GM19238 (cell line): Measurements from ENCODE around the gene KRT14.
"Not testable (repeated sequence)": the region's sequence is repeated elsewhere in the genome, so short reads cannot be mapped to it uniquely, and the experiment has no call there.

Experiments
- DNase-seq: peaks from one replicate; pipeline ENCODE4 v3.0.0; 2011; ENCODE audit warnings: low spot score; ENCODE audit not compliant: insufficient read length

Gene KRT14

DNA sequence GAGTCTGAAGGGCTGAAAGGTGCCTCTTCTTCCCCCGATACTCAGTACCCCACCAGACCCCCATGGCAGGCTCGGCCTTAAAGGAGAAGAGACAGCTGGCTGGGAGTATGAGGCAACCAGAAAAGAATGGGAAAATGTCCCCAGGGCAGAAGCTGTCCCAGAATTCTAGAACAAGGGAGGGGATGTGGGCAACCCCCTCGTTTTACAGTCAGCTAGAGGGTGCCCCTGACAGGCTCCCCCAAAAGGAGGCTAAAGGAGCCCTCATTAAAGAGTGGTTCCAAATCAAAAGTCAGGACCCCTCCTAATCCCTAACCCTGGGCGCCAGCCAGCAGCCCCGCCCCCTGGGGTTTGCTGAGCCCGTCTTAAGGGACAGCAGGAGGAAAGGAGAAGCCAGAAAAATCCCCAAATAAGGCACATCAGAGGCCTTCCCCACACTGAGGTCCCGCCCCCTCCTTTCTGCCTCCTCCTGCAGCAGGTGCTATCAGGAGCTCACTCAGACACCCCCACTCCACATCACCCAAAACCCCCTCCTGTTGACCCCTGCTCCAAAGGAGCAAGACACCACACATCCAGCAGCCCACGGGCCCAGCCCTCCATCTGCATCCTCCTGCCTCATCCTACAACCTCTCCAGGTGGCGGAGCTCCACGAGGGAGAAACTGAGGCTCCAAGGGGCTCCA lies 36.6 kb upstream of the KRT14 start:
- DNase-seq, result not testable (repeated sequence)

DNA sequence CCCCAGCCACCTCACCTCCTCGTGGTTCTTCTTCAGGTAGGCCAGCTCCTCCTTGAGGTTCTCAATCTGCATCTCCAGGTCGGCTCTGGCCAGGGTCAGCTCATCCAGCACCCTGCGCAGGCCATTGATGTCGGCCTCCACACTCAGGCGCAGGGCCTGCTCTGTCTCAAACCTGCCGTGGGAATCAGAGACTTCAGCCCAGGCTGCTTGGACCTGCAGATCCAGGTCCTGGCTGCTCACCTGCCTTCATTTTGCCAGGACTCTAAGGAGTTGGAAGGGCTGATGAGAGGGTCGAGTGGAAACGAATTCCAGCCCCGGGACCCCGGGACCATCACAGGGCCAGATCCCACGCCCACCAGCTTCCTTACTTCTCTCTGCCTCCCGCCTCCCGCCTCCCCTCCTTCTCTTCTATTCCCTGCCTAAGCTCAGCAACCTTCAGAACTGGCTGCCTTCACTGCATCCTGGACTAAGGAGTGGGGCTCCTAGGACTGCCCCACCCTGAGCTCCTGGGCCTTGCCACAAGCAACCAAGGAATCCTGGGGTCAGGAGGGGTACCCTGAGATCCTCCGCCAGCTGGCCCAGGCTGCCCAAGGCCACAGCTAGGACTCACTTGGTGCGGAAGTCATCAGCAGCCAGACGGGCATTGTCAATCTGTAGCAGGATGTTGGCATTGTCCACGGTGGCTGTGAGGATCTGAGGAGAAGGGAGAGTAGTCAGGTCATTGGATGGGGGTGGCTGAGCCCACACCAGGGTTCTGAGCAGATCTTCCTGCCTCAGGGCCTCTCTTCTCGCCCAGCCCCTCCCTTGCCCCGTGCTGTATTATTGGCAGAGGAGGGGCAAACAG lies 35.9 kb upstream of the KRT14 start:
- not testable (repeated sequence) for DNase-seq

DNA sequence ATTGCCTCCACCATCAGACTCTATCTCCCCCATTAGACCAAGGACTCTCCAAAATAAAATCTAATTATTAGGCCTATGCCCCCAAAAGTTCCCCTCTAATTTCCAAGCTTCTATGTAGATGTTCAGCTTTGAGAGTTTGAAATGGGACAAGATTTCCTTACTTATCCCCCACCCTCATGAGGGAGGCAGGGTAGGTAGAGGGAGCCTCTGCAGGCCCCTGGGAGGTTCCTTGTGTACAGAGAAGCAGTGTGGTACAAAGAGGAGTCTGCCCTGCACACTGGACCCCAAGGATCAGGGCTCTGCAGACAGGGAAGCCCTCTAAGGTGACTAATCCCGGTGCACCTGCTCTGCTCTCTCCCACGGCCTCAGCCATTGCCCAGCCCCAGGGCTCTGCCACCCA lies 35.2 kb upstream of the KRT14 start:
- no peak for DNase-seq

DNA sequence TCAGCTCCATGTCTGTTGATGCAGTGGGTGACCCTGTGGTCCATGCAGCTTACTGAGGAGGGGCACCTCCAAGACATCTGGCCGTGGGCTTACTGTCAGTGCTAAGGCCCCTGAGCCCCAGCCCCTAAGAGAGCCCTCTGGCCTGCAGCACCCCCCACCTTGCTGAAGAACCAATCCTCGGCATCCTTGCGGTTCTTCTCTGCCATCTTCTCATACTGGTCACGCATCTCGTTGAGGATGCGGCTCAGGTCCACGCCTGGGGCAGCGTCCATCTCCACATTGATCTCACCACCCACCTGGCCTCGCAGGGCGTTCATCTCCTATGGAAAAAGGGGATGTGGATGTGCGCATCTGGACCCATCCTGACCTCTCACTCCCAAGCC lies 34.7 kb upstream of the KRT14 start:
- DNase-seq, result not testable (repeated sequence)

DNA sequence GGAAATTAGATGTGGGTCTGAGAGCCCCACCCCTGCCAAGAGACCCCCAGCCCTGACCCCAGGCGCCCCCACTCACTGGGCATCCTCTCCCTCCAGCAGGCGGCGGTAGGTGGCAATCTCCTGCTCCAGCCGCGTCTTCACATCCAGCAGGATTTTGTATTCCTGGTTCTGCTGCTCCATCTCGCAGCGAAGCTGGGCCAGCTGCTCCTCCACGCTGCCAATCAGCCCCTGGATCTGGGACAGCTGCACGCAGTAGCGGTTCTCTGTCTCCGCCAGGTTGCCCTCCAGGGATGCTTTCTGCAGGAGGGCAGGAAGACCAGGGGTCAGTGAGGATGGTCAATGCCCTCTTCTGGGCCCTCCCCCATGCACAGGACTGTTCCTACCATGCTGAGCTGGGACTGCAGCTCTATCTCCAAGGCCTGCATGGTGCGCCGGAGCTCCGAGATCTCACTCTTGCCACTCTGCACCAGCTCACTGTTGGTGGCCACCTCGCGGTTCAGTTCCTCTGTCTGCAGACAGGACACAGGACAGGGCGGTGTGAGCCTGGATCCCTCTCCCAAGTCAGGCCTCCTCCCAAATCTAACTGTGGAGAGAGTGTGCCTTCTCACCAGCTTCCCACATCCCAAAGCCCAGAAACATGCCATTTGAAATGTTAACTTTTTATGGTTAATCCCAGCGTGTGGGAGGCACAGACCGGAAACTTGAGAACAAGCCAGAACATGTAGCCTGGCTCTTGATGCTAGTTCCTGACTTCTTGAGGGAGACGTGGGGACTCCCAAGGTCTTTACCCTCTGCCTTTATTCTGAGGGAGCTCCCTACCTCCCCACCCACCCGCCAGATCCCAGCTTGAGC lies 34.1 kb upstream of the KRT14 start:
- no peak for DNase-seq

DNA sequence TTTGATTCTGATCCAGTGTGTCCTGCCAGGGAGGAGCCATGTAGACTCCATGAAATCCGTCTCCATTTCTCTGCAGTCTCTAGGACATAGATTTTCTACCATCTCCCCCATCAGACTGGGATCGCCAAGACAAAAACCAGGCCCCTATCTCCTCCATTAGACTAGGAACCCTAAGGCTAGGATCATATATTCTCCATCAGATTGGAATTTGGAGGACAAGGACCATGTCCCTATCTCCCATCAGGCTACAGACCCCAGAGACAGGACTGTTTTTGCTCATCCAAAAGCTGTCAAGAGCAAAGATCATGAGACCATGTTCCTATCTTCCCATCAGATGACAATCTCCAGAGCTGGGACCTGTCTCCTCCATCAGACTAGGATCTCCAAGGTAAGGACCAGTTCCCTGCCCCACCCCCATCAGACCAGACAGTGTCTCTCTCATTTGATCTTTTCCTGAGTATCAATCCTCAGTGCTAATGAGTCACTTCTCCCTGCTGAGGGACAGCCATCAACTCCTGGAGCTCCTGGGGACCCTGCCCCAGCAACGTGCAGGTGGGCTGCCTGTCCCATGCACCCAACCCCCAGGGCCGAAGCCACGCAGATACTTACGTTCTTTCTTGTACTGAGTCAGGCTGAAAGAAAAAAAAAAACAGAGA lies 33.4 kb upstream of the KRT14 start:
- DNase-seq, result not testable (repeated sequence)

DNA sequence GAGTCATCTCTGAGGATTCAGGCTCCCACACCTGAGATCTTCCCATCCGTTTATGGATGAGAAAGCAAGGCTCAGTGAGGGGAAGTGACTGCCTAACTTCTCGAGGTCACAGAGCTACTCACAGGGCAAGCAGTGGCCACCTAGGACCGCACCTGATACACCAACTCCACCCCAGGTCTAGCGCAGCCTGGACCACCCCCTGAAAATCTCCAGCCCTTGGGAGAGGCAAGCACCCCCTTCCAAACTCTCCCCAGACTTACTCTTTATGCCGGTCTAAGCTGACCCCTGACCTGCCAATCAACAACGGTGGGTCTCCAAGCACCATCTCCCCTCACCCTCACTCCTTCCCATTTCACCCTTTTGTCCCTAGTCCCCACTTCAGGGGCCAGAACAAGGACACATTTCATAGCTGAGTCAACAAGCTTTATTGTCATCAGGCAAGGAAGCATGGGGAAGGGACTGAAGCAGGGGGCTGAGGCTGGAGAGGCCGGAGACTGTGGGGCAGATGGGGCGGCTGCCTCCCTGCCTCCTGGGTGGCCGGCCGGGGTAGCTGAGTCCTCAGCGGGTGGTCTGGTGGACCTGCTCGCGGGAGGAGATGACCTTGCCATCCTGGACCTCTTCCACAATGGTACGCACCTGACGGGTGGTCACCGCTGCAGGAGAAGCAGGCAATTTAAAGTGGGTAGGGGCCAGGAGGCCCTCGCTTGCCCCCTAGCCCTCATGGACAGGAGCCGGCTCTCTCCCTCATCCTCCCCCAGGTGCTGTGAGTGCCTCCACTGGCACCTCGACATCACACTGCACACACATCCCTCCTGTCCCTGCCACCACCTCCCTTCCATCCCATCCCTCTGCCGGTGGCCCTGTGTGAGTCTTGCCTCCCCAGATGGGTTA lies 32.6 kb upstream of the KRT14 start:
- DNase-seq, result no peak

DNA sequence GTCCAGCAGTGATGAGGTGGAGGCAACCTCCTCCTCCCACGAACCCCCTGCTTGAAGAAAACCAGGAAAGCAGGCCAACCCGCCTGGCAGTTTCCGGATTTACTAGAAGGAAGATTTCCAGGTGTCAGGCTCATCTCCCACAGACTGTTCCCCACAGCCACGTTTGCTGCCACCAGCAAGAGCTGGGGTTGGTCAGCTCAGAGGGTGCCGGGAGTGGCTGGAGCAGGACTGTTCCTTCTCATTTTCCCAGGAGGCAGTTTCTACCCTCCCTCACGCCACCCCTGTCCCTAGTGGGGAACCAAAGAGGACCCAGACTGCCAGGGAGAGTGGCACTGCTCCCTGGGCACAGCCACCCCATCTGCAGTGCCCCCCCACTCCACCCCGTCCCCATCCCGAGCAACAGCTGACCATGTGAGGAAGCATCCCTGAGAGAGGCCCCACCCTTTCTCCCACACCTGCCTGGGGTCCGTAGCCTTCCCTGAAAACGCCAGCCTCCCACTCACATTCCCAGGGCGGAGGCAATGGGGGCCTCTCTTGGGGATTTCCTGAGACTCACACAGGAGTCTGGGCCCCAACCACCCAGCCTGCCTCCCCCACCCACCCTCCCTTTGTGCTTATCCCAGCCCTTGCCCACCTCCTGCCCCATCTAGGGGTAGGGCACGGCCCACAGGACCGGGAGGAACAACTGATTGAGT lies 31.8 kb upstream of the KRT14 start:
- DNase-seq, result no peak

DNA sequence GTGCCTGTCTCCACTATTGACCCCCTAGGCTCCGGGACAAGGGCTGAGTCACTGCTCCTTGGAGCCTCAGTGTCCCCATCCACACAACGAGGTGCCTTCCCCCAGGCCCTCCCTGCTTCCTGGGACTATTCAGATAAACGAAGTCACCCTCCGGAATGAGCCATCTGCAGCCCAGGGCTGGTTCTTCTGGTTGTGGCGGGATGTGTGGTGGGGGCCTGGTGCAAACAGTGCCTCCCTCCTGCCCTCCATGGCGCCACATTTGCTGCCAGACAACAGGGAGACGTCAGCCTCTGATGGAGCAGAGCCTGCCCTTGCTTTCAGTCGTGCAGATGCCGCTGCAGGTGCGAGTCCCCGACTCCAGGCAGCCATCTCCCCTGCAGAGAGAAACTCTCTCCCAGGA lies 31.0 kb upstream of the KRT14 start:
- DNase-seq, result no peak

DNA sequence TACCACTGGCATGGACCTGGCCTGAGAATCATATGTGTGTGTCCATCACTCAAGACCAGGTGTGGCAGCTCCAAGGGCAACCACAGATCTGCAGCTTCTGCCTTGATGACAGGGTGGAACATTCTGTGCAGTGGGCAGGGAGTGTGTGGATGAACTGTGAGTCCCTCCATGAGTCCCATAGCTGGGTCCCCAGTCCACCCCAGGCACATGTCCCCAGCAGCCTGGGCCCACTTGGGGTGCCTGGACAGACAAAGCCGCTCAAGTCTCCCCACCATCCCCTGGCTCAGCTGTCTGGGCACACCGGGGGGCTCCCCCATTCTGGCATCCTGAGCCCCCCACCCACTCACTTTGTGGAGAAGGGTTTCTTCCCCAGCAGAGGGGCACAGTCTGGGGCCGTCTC lies 30.4 kb upstream of the KRT14 start:
- DNase-seq, result no peak

DNA sequence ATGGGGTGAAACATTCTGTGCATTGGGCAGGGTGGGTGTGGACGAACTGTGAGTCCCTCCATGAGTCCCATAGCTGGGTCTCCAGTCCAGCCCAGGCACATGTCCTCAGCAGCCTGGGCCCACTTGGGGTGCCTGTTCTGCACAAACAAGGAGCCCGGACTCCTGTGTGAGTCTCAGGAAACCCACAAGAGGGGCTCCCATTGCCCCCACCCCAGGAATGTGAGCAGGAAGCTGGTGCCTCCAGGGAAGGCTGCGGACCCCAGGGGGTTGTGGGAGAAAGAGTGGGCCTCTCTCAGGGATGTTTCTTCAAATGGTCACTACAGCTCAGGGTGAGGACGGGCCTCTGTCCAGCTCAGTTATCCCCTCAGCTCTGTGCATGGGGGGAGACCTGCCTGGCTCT lies 29.8 kb upstream of the KRT14 start:
- not testable (repeated sequence) for DNase-seq

DNA sequence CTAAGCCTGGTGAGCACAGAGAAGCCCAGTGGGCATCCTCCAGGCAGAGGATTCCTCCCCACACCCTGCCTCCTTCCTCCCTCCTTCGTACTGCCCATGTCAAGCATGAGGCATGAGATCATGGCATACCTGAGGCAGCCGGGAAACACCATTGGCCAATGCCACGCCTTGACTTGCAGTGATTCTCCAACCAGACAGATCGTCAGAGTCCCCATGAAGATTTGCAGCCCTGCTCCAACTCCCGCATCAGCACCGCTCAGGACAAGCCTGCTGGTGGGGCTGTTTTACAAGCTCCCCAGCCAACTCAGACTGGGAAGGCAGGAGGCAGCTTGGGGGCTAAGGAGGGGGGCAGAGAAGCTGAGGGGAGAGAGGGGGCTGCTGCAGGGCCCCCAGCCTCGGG lies 28.8 kb upstream of the KRT14 start:
- DNase-seq, result no peak

DNA sequence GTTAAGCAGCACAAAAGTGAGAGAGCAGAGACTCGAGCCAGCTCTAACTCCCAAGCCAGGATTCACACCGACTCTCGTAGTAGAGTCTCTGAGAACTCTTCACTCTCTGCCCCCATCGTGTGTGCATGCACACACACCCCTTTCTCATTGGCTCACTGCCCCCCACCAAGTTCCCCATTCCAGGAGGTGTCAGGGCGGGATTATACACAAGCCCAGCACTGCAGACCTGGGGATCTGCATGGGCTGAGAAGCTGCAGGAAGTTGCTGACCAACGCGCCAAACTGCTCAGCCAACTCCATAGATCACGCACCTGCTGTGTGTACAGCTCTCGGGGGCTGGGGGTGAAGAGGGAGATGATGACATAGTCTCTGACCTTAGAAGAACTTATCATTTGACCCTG lies 28.1 kb upstream of the KRT14 start:
- not testable (repeated sequence) for DNase-seq

DNA sequence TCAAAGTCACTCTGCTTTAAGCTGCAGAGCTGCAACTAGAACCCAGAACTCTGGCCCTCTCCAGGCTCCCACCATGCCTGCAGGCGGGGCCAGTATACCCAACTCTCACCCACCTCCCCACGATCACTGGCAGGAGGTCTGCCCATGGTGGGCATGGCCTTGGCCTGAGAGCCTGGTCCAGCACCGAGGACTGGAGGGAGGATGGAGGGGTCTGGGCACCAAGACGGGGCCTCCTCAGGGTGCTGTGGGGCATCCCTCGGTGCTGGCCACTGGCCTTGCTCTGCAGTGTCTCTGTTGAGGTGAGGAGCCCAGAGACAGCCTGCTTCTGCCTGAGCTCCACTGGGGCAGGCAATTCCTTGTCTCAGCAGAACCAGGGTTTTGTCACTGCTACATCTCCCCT lies 27.4 kb upstream of the KRT14 start:
- no peak for DNase-seq

DNA sequence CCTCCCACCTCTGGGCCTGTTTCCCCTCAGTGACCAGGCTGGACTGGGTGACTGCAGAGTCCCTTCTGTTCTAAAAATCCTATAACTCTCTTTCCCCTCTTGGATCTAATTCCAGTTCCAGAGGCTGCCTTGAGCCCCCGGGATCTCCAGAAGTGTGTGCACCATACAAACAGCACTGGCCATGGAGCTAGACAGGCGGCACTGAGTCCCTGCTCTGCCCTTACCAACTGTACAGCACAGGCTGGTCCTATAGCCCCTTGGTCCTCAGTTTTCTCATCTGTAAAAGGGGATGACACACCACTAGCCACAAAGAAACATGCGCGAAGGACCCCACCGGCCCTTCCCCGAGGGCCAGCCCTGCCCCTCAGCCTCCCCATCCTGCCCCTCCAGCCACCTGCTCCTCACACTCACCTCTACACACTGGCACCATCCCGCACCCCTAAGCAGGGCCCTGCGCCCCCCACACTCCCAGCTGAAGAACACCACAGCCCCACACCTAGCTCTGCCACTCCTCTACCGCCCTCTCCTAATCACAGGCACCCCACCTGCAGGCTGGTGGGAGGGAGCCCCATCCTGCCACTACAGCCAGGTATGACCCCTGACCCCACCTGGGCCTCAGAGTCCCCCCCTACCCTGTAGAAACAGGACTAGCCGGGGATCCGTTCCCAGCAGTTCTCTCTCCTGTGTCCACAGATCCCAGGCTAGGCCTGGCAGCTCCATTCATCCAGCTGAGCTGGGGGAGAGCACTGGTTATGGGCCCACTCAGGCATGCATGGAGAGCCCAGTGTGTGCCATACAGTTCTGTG lies 26.8 kb upstream of the KRT14 start:
- DNase-seq, result no peak

DNA sequence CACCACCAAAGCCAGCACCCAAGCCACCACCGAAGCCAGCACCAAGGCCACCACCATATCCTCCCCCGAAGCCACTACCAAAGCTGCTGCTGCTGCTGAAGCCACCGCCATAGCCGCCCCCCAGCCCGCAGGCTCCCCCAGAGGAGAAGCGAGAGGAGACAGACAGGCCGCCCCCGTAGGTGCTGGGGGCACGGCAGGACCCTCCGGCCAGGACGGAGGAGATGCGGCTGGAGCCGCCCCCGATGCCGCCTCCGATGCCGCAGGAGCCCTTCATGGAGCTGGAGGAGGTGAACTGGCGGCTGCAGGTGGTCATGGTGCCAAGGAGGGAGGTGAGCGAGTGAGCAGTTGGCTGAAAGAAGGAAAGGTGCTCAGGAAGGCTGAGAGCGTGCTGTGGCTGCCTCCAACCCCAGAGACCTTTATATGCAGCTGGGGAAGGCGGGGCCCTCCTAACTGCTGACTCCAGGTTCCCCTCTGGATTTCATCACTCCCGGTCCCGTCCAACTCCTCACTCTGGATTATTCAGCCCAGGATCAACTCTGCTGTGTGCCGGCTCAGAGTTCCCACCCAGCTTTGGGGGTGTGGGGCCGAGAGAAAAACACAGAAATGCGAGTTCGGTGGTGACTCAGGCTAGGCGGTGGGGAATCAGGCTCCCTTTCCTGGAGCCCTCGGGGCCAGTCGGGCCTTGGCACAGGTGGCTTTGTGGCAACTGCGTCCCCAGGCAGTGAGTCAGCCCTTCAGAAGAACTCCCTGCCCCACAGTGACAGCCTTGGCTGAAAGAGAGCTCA lies 25.9 kb upstream of the KRT14 start, which contains the start of gene KRT16:
TSS of gene KRT16 (minus strand) at position 392 of the 785 bp plus-strand sequence. CDS start at position 313, 79 bp downstream.
- DNase-seq, result not testable (repeated sequence)

DNA sequence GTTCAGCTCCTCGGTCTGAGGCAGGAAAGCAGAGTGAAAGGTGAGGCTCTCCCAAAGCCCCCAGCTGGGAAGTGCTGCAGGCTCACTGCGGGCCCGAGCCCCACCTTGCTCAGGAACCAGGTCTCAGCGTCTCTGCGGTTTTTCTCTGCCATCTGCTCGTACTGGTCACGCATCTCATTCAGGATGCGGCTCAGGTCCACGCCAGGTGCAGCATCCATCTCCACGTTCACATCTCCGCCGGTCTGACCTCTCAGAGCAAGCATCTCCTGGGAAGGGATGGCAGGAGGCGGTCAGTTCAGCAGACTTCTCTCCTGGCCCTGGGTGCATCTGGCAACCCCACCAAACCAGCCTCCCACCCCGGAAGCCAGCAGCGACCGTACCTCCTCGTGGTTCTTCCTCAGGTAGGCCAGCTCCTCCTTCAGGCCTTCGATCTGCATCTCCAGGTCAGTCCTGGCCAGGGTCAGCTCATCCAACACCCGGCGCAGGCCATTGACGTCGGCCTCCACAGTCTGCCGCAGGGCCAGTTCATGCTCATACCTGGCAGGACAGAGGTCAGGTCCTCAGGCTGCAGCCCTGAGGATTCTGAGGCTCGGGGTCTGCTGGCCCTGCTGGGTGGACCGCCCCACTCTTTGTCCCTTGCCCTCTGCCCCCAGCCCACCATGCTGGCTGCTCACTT lies 24.4 kb upstream of the KRT14 start:
- no peak for DNase-seq
